DOHH2 (cell line): ENCODE data around the gene TBC1D22A.

Source experiments
- EZH2phosphoT487 ChIP-seq: fragments of 200-600 bp; sonication (generic); IDR thresholded peaks from 2 replicates; pipeline ENCODE4 v1.6.1; 2017; ENCODE audit warnings: borderline replicate concordance, mild to moderate bottlenecking, antibody characterized with exemption, low read length, moderate library complexity, mixed read lengths
- TF ChIP-seq, protein P1 (sequence below): fragments of 200-600 bp; sonication (generic); IDR thresholded peaks from one replicate; pipeline ENCODE4 v1.5.1; 2014; ENCODE audit warnings: antibody characterized with exemption, mild to moderate bottlenecking, low read depth, low read length; ENCODE audit not compliant: poor library complexity, severe bottlenecking

DNA sequence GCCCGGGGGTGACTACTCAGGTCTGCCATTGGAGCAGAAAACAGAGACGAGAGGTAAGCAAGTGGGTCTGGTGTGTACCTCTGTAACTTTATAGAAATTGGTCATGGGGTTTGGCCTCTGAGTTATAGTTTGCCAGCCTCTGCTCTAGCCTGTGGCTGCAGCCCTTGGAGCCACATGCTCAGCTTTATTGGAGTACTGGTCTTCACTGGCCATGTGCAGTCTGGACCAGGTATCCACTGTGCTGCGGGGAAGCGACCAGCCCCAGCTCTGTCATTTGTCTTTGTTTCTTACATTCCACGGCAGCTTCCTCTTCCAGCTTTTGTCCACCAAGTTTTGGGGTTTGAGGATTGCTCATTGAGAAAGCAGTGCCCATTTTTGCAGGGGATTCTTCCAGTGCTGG is 453.4 kb downstream of the TBC1D22A start:
- TF ChIP-seq, protein P1, sequence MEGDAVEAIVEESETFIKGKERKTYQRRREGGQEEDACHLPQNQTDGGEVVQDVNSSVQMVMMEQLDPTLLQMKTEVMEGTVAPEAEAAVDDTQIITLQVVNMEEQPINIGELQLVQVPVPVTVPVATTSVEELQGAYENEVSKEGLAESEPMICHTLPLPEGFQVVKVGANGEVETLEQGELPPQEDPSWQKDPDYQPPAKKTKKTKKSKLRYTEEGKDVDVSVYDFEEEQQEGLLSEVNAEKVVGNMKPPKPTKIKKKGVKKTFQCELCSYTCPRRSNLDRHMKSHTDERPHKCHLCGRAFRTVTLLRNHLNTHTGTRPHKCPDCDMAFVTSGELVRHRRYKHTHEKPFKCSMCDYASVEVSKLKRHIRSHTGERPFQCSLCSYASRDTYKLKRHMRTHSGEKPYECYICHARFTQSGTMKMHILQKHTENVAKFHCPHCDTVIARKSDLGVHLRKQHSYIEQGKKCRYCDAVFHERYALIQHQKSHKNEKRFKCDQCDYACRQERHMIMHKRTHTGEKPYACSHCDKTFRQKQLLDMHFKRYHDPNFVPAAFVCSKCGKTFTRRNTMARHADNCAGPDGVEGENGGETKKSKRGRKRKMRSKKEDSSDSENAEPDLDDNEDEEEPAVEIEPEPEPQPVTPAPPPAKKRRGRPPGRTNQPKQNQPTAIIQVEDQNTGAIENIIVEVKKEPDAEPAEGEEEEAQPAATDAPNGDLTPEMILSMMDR: no peak
- no peak for TF ChIP-seq EZH2phosphoT487
